ENCODE results near the gene KLK8. TPM values are rescaled to one million over a fixed set of nuclear protein-coding genes. Genes with fewer than 3 reads are reported as not detected.

KLK8 gene
- total and polyA plus RNA-seq, 2 donors (not counting 1 experiment from before 2014, with no cell fraction given), result not detected

GRCh38 chr19:51026554-51026831 is 25.1 kb upstream of the KLK8 start, which contains the start of gene KLK11:
Gene KLK11 (minus strand): TSS chr19:51026616. CDS start chr19:51025631, 985 bp downstream.
- Histone ChIP-seq H3K79me2 (ENCODE audit: control insufficient read depth, insufficient read depth, low read length) (no peaks in the 10 kb centered on the region), H3K9ac (ENCODE audit: low read length) (no peak within 1 kb of the TSS), H3K36me3 (replicated peaks in 1 of 2; ENCODE audit: control extremely low read depth in 1 of 2, control insufficient read depth in 1 of 2, extremely low read depth in 1 of 2, insufficient read depth in 2 of 2, low read length in 1 of 2) (no peaks in the 10 kb centered on the region), H3K9me3 (ENCODE audit: control extremely low read depth in 1 of 3, control insufficient read depth in 2 of 3, insufficient read depth in 1 of 3, low read length in 2 of 3) (peaks cover 0 to 6% (median 0%) of the 10 kb centered on the region in 3 donors), H3K4me2 (replicated peaks; ENCODE audit: low read depth, low read length, poor library complexity, severe bottlenecking) (no peak within 1 kb of the TSS), H2AFZ (ENCODE audit: insufficient read depth, low read depth, low read length, poor library complexity, severe bottlenecking) (no peak within 1 kb of the TSS), H3K27ac (ENCODE audit: low read length in 2 of 2) (no peak within 1 kb of the TSS), H4K20me1 (ENCODE audit: control insufficient read depth, insufficient read depth, low read length, poor library complexity, severe bottlenecking) (no peaks in the 10 kb centered on the region), H3K4me1 (ENCODE audit: control insufficient read depth in 2 of 2, insufficient read depth in 2 of 2, low read length in 2 of 2) (no peaks in the 10 kb centered on the region), H3K4me3 (ENCODE audit: control extremely low read depth in 1 of 5, extremely low read depth in 1 of 5, insufficient read depth in 1 of 5, low read depth in 2 of 5, low read length in 4 of 5) (no peak within 1 kb of the TSS), H3K27me3 (replicated peaks in 1 of 4; ENCODE audit: control extremely low read depth in 1 of 4, control insufficient read depth in 3 of 4, insufficient read depth in 4 of 4, low read length in 3 of 4) (no peaks in the 10 kb centered on the region)
- Mint-ChIP-seq H3K27me3 (peaks cover 38% of the 10 kb centered on the region), H3K4me1 (no peaks in the 10 kb centered on the region), H3K4me3 (no peak within 1 kb of the TSS), H3K9me3 (ENCODE audit: insufficient read depth) (peaks cover 3% of the 10 kb centered on the region), H3K27ac (no peak within 1 kb of the TSS)
- ChIA-PET POLR2A (no interaction called here), CTCF (no interaction called here)
- TF ChIP-seq CTCF (IDR thresholded peaks at IDR 0.05) (no peak), EZH2 (IDR thresholded peaks at IDR 0.05; ENCODE audit: borderline replicate concordance, insufficient read depth, low read depth, low read length, poor library complexity, severe bottlenecking) (no peak)
- DNase-seq (no peak), ATAC-seq (ENCODE audit: low read depth) (no peak)
- intact Hi-C loops (cut with micrococcal nuclease), result no loop called here
- 87% methylated on average over 11 of the region's 11 CpGs for WGBS (ENCODE audit: insufficient coverage)

- WGBS (ENCODE audit: insufficient coverage), result 73% methylated on average over 17 of the region's 18 CpGs
- CTCF ChIA-PET, result no interaction called here
- TF ChIP-seq CTCF (IDR thresholded peaks at IDR 0.05) (no peak), EZH2 (IDR thresholded peaks at IDR 0.05; ENCODE audit: borderline replicate concordance, insufficient read depth, low read depth, low read length, poor library complexity, severe bottlenecking) (no peak)
Measured at GRCh38 chr19:51025809-51026553, 24.6 kb upstream of the KLK8 start.

More at GRCh38 chr19:51025809-51026553, 24.6 kb upstream of the KLK8 start:
- Histone ChIP-seq H3K9me3 (ENCODE audit: control extremely low read depth in 1 of 3, control insufficient read depth in 2 of 3, insufficient read depth in 1 of 3, low read length in 2 of 3) (peaks cover 0 to 6% (median 0%) of the 10 kb centered on the region in 3 donors), H3K9ac (ENCODE audit: low read length) (no peak overlapping the region), H3K4me2 (replicated peaks; ENCODE audit: low read depth, low read length, poor library complexity, severe bottlenecking) (no peak overlapping the region), H3K27me3 (replicated peaks in 1 of 4; ENCODE audit: control extremely low read depth in 1 of 4, control insufficient read depth in 3 of 4, insufficient read depth in 4 of 4, low read length in 3 of 4) (no peaks in the 10 kb centered on the region), H2AFZ (ENCODE audit: insufficient read depth, low read depth, low read length, poor library complexity, severe bottlenecking) (no peak overlapping the region), H3K4me3 (ENCODE audit: control extremely low read depth in 1 of 5, extremely low read depth in 1 of 5, insufficient read depth in 1 of 5, low read depth in 2 of 5, low read length in 4 of 5) (no peak overlapping the region), H3K79me2 (ENCODE audit: control insufficient read depth, insufficient read depth, low read length) (no peaks in the 10 kb centered on the region), H4K20me1 (ENCODE audit: control insufficient read depth, insufficient read depth, low read length, poor library complexity, severe bottlenecking) (no peaks in the 10 kb centered on the region), H3K36me3 (replicated peaks in 1 of 2; ENCODE audit: control extremely low read depth in 1 of 2, control insufficient read depth in 1 of 2, extremely low read depth in 1 of 2, insufficient read depth in 2 of 2, low read length in 1 of 2) (no peaks in the 10 kb centered on the region), H3K27ac (ENCODE audit: low read length in 2 of 2) (no peak overlapping the region), H3K4me1 (ENCODE audit: control insufficient read depth in 2 of 2, insufficient read depth in 2 of 2, low read length in 2 of 2) (no peaks in the 10 kb centered on the region)
- H3K4me3 Mint-ChIP-seq, result no peak overlapping the region
- no peaks in the 10 kb centered on the region for H3K9me3 Mint-ChIP-seq (ENCODE audit: insufficient read depth)
- POLR2A ChIA-PET, result no interaction called here
- H3K27ac Mint-ChIP-seq, result no peak overlapping the region
- H3K27me3 Mint-ChIP-seq, result peaks cover 33% of the 10 kb centered on the region
- no peaks in the 10 kb centered on the region for H3K4me1 Mint-ChIP-seq
- intact Hi-C loops (cut with micrococcal nuclease), result no loop called here
- no peak for ATAC-seq (ENCODE audit: low read depth)
- no peak for DNase-seq
